HTERT RPE-1 (cell line): Measurements from ENCODE around the gene TMEM259.

Experiments
- in situ Hi-C: fragments of 300-500 bp; cut with MboI; formaldehyde crosslinking; loops from 4 replicates; pipeline ENCODE4 v1.14.3; 2020; ENCODE audit warnings: low sequenced_read_pairs

The TMEM259 gene

GRCh38 chr19:1055886-1056620 lies 35.1 kb upstream of the TMEM259 start:
- in situ Hi-C loops, result no loop called here

GRCh38 chr19:1055028-1055425 lies 34.1 kb upstream of the TMEM259 start:
- in situ Hi-C loops, result no loop called here

DNA sequence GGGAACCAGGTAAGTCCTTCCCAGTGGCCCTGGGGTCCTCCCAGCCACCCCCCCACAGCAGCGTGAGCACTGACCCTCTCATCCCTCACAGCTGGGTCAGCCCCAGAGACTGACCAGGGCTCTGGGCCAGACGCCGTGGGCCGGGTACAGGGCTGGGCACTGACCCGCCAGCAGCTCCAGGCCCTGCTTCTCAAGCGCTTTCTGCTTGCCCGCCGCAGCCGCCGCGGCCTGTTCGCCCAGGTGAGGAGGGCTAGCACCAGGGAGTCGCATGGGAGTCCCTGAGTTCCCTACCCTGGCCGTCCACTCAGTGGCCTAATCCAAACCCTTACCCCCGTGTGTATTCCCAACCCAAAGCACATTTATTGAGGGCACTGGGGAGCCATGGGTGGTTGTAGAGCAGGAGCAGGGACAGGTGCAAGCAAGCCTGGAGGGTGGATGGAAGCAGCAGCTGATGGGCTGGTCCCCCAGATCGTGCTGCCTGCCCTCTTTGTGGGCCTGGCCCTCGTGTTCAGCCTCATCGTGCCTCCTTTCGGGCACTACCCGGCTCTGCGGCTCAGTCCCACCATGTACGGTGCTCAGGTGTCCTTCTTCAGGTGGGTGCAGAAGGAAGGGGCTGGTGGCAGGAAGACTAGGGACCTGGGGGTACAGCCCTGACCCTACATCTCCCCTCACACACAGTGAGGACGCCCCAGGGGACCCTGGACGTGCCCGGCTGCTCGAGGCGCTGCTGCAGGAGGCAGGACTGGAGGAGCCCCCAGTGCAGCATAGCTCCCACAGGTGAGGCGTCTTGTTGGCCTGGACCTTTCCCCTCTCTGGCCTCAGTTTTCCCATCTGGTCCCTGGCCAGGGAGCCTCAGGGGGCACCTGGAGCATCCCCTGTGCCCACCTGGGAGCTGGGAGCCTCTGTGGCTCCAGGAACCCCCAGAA lies 33.4 kb upstream of the TMEM259 start:
- in situ Hi-C loops, result no loop called here

DNA sequence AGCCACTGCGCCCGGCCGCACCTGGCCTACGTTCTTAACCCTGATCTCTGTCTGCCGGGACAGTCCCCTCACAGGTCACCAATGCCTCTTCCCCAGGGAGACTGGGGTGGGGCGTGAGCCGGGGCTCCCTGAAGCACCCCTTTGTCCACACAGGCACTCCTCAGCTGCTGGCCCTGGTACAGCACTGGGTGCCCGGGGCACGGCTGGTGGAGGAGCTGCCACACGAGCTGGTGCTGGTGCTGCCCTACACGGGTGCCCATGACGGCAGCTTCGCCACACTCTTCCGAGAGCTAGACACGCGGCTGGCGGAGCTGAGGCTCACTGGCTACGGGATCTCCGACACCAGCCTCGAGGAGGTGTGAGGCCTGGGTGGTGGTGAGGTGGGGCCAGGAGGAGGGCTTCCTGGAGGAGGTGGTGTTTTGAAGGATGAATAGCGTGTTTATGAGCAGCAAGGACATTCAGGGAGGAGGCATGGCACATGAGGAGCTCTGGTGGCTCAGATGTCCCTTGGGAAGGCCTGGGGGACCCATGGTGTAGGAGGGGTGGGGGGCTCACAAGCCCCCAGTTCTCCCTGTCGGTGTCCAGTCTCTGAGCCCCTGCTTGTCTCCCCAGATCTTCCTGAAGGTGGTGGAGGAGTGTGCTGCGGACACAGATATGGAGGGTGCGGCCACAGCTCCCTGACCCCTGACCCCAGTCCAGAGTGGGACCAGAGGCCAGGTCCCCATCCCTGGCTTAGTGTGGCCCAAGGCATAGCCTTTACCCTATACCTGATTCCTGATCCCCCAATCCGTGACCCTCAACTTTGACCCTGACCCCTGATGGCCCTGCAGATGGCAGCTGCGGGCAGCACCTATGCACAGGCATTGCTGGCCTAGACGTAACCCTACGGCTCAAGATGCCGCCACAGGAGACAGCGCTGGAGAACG lies 32.5 kb upstream of the TMEM259 start:
- in situ Hi-C loops, result no loop called here

- in situ Hi-C loops, result no loop called here
Measured at GRCh38 chr19:1052349-1052975, 31.5 kb upstream of the TMEM259 start.

GRCh38 chr19:1051791-1052190 lies 30.9 kb upstream of the TMEM259 start:
- in situ Hi-C loops, result no loop called here

GRCh38 chr19:1050989-1051788 lies 30.3 kb upstream of the TMEM259 start:
- in situ Hi-C loops, result no loop called here

- in situ Hi-C loops, result no loop called here
Measured at GRCh38 chr19:1049800-1050199, 28.9 kb upstream of the TMEM259 start.

DNA sequence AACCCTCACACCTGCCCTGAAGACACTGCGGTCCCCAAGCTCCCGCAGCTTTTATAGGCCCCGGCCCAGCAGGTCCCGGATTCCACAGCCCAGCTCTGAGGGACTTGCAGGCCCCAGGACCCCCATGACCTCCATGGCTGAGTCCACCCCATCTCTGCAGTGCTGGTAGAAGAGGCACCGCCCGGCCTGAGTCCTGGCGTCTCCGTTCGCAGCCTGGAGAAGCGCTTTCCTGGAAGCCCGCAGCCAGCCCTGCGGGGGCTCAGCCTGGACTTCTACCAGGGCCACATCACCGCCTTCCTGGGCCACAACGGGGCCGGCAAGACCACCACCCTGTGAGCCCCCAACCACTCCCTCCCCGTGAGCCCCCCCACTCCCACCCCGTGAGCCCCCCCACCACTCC lies 28.2 kb upstream of the TMEM259 start:
- in situ Hi-C loops, result no loop called here

DNA sequence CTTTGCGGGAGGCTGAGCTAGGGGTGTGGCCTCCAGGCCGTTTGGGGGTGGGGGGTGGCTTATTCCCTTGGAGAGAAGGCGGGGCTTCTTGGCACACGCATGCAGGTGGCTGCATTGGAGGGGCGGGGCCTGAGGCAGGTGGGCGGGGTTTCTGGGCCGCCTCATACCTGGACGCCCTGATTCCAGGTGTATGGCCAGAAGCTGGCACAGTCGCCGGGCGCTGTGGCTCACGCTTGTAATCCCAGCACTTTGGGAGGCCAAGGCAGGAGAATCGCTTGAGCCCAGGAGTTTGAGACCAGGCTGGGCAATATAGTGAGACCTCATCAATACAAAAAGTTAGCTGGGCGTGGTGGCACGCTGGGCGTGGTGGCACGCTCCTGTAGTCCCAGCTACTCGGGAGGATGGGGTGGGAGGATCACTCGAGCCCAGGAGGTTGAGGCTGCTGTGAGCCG lies 26.8 kb upstream of the TMEM259 start:
- in situ Hi-C loops, result no loop called here

GRCh38 chr19:1046836-1047695 lies 26.1 kb upstream of the TMEM259 start:
- in situ Hi-C loops, result no loop called here

DNA sequence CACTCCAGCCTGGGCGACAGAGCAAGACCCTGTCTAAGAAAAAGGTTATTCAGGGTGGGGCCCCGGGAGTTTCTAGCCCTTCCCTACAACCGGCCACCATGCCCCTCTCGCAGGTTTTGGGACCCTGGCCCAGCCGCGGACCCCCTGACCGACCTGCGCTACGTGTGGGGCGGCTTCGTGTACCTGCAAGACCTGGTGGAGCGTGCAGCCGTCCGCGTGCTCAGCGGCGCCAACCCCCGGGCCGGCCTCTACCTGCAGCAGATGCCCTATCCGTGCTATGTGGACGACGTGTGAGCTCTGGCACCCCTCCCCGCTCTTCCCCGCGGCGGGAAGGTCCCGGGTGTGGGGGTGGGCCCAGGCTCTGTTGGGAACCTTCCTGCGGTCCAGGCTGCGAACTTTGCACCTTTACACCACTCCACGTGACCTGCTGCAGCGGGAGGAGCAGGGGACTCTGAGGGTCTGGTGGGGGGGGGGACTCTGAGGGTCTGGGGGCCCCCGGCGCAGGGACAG lies 25.2 kb upstream of the TMEM259 start:
- in situ Hi-C loops, result no loop called here

DNA sequence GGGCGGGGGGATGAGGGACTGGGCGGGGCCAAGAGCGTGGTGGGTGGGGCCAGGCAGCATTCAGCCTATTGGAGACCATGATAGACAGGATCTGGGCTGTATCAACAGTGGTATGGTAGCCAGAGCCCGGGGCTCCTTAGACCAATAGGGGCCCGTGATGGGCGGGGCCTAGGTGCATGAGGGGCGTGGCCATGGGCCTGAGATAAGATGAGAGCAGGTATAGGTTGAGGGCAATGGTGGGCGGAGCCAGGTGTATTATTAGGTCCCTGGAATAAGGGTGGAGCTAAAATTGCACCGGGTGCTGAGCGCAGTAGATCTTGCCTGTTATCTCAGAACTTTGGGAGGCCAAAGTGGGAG lies 24.3 kb upstream of the TMEM259 start:
- in situ Hi-C loops, result no loop called here

DNA sequence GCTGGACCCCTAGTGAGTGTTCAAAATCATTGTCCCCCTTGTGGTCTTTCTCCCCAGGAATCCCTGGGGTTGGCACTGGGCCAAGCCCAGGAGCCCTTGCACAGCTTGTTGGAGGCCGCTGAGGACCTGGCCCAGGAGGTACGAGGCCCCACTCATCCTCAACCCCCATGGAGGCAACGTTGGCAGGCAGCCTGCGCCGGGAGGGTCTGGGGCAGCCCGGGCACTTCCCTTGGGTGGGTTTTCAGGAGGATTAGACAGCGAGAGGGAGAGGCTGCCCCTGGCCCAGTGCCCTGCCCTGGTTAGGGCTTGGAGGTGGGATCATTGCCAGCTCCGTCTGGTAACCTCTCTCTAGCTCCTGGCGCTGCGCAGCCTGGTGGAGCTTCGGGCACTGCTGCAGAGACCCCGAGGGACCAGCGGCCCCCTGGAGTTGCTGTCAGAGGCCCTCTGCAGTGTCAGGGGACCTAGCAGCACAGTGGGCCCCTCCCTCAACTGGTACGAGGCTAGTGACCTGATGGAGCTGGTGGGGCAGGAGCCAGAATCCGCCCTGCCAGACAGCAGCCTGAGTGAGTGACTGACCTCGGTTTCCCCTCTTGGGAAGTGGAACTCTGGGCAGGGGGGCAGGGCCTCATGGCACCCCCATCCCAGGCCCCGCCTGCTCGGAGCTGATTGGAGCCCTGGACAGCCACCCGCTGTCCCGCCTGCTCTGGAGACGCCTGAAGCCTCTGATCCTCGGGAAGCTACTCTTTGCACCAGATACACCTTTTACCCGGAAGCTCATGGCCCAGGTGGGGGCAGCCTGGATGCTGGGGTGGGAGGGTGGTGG lies 22.0 kb upstream of the TMEM259 start:
- in situ Hi-C loops, result no loop called here

DNA sequence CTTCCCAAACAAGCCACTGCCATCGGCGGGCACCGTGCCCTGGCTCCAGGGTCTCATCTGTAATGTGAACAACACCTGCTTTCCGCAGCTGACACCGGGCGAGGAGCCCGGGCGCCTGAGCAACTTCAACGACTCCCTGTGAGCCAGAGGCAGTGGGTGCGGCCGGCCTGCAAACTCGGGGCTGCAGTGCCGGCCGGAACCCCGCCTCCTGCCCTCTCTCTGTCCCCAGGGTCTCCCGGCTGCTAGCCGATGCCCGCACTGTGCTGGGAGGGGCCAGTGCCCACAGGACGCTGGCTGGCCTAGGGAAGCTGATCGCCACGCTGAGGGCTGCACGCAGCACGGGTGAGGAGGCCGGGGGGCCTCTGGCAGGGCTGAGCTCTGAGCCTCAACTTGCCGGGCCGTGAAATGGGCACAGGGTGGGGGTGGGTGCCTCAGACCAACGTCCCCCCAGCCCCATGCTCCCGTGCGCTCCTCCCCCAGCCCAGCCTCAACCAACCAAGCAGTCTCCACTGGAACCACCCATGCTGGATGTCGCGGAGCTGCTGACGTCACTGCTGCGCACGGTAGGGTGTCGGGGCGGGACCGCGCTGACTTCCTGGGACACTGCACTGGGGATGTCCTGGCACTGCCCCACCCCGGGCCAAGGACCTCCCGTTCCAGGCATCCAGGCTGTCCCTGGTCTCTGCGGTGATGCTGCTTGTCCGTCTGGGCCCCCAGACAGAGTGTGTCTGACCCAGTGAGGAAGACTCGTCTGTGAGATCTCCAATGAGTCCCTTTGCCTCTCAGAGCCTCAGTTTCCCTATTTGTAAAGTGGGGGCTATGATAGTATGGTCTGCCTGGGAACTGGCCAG lies 21.1 kb upstream of the TMEM259 start:
- in situ Hi-C loops, result no loop called here

GRCh38 chr19:1041272-1041834 lies 20.4 kb upstream of the TMEM259 start:
- in situ Hi-C loops, result no loop called here
